Stimulated activated CD4-positive, alpha-beta T cell treated with anti-CD3 and anti-CD28 coated beads, Interleukin-1b, Interleukin-23, amount 100 ng/mL, for 24 hours (primary cell): ENCODE measurements around the gene HS6ST3.

Experiments used
- DNase-seq, 4 experiments: peaks; one replicate each; pipeline ENCODE4 v3.0.0-alpha.2; 2020; ENCODE audit warnings: low read depth in 4 of 4, low spot score in 1 of 4

HS6ST3 gene

GRCh38 chr13:96821381-96821780 lies 731.5 kb downstream of the HS6ST3 start:
- no peak for DNase-seq

- no peak for DNase-seq
These were observed 732.1 kb downstream of the HS6ST3 start for GRCh38 chr13:96821971-96822370.

GRCh38 chr13:96822895-96823294 lies 733.0 kb downstream of the HS6ST3 start:
- DNase-seq = no peak

GRCh38 chr13:96824140-96824539 lies 734.2 kb downstream of the HS6ST3 start:
- DNase-seq = no peak

- DNase-seq = no peak
These were observed 735.7 kb downstream of the HS6ST3 start for GRCh38 chr13:96825653-96826052.

GRCh38 chr13:96834626-96835025 lies 744.7 kb downstream of the HS6ST3 start:
- DNase-seq = no peak

- no peak for DNase-seq
These were observed 745.6 kb downstream of the HS6ST3 start for GRCh38 chr13:96835546-96835945.

GRCh38 chr13:96836733-96837132 lies 746.8 kb downstream of the HS6ST3 start:
- no peak for DNase-seq

GRCh38 chr13:96837809-96838208 lies 747.9 kb downstream of the HS6ST3 start:
- DNase-seq = no peak

- no peak for DNase-seq
These were observed 754.3 kb downstream of the HS6ST3 start for GRCh38 chr13:96844195-96844594.

GRCh38 chr13:96844616-96845015 lies 754.7 kb downstream of the HS6ST3 start:
- DNase-seq = no peak

GRCh38 chr13:96848286-96848685 lies 758.4 kb downstream of the HS6ST3 start:
- DNase-seq = no peak

GRCh38 chr13:96849091-96849490 lies 759.2 kb downstream of the HS6ST3 start:
- no peak for DNase-seq

- no peak for DNase-seq
These were observed 760.7 kb downstream of the HS6ST3 start for GRCh38 chr13:96850538-96851145.

- DNase-seq = no peak
These were observed 762.0 kb downstream of the HS6ST3 start for GRCh38 chr13:96851856-96852445.

- DNase-seq = no peak
These were observed 768.4 kb downstream of the HS6ST3 start for GRCh38 chr13:96858133-96858826.

GRCh38 chr13:96860882-96861281 lies 771.0 kb downstream of the HS6ST3 start:
- no peak for DNase-seq

GRCh38 chr13:96862093-96862492 lies 772.2 kb downstream of the HS6ST3 start:
- no peak for DNase-seq

- DNase-seq = no peak
These were observed 773.1 kb downstream of the HS6ST3 start for GRCh38 chr13:96862999-96863398.

- DNase-seq = no peak
These were observed 781.6 kb downstream of the HS6ST3 start for GRCh38 chr13:96871469-96871868.

- DNase-seq = no peak
These were observed 790.5 kb downstream of the HS6ST3 start for GRCh38 chr13:96880419-96880818.
